Vagina (tissue), 2 donors: ENCODE data around the gene MED14.

Experiments
- POLR2A ChIP-seq, 2 donors: fragments of 450-650 bp; IDR thresholded peaks; one replicate each; pipeline ENCODE4 v1.6.1; 2017; ENCODE audit warnings: antibody characterized with exemption in 2 of 2, mild to moderate bottlenecking in 2 of 2, moderate library complexity in 2 of 2
- TF ChIP-seq, protein P1 (sequence below), 3 experiments: fragments of 450-650 bp in 2 of 3; fragments of 200-600 bp in 1 of 3; sonication (generic) in 1 of 3; IDR thresholded peaks; one replicate each; pipeline ENCODE4 v1.5.1; 2017 to 2019; ENCODE audit warnings: antibody characterized with exemption in 3 of 3, mild to moderate bottlenecking in 2 of 3, moderate library complexity in 2 of 3

DNA sequence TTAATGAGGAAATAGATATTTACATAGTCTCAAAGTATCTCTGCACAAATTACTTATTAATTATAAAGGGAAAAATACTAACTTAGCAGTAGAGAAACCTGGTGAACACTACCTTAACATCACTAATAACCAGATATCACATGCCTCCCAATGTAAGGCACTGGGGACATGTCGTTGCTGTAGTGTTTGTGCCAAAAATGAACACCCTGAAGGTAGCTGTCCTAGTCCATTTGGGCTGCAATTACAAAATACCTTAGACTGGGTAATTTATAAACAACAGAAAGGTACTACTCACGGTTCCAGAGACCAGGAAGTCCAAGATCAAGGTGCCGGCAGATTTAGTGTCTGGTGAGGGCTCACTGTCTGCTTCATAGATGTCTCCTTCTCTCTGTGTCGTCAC lies 122.8 kb downstream of the MED14 start:
- TF ChIP-seq, protein P1, sequence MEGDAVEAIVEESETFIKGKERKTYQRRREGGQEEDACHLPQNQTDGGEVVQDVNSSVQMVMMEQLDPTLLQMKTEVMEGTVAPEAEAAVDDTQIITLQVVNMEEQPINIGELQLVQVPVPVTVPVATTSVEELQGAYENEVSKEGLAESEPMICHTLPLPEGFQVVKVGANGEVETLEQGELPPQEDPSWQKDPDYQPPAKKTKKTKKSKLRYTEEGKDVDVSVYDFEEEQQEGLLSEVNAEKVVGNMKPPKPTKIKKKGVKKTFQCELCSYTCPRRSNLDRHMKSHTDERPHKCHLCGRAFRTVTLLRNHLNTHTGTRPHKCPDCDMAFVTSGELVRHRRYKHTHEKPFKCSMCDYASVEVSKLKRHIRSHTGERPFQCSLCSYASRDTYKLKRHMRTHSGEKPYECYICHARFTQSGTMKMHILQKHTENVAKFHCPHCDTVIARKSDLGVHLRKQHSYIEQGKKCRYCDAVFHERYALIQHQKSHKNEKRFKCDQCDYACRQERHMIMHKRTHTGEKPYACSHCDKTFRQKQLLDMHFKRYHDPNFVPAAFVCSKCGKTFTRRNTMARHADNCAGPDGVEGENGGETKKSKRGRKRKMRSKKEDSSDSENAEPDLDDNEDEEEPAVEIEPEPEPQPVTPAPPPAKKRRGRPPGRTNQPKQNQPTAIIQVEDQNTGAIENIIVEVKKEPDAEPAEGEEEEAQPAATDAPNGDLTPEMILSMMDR (IDR thresholded peaks at IDR 0.05) = no peak
- TF ChIP-seq POLR2A (IDR thresholded peaks at IDR 0.05) = no peak
